Inflammatory macrophage treated with lipopolysaccharide for 1 hour (primary cell): ENCODE results near the gene DRAXIN.

ENCODE experiments used
- DNase-seq, 2 donors: peaks; one replicate each; pipeline ENCODE4 v3.0.0-alpha.2; 2020 to 2022

The DRAXIN gene

GRCh38 chr1:11766429-11766776, 74.9 kb downstream of the DRAXIN start:
- no peak for DNase-seq

GRCh38 chr1:11767922-11768704, 76.6 kb downstream of the DRAXIN start:
- DNase-seq: no peak

- no peak for DNase-seq
Measured at GRCh38 chr1:11768821-11769220, 77.3 kb downstream of the DRAXIN start.

- no peak for DNase-seq
Measured at GRCh38 chr1:11769274-11769673, 77.8 kb downstream of the DRAXIN start.

- no peak for DNase-seq
Measured at GRCh38 chr1:11770011-11770410, 78.5 kb downstream of the DRAXIN start.

GRCh38 chr1:11771481-11772043, 80.1 kb downstream of the DRAXIN start:
- DNase-seq: no peak

- peak in 1 of 2 donors; percentile 9 for DNase-seq
Measured at GRCh38 chr1:11772458-11772857, 80.9 kb downstream of the DRAXIN start.

GRCh38 chr1:11774753-11775152, 83.2 kb downstream of the DRAXIN start:
- DNase-seq: no peak
